ENCODE results near the gene PERP. TPM values are rescaled to one million over a fixed set of nuclear protein-coding genes. Genes with fewer than 3 reads are reported as not detected.

PERP gene
- total and polyA plus RNA-seq, 2 of the 4 experiments (the other 2 are of a cell fraction), result 7.7 to 21.4 TPM

- BruUV-seq (replicated peaks), result no TSS peak
Observed at GRCh38 chr6:138124096-138124495, 16.9 kb upstream of the PERP start.

More at GRCh38 chr6:138124096-138124495, 16.9 kb upstream of the PERP start:
- H3K27ac ChIP-seq (ENCODE audit: insufficient read depth, low read length), result no peak overlapping the region
- in situ Hi-C loops (cut with MboI; ENCODE audit: low sequenced_read_pairs) (loop anchor here (25.0 kb wide), 1 partner anchor 1238 kb away; the partner anchor contains the start of gene CITED2), dilution Hi-C loops (cut with HindIII; ENCODE audit: low sequenced_read_pairs, unreplicated experiment) (no loop called here), intact Hi-C loops (cut with micrococcal nuclease) (no loop called here)
- H2AK9ac ChIP-seq (replicated peaks; ENCODE audit: low read depth, low read length, poor library complexity), result no peak overlapping the region
- H3K4me3 ChIP-seq (ENCODE audit: insufficient read depth, low read depth, low read length), result no peak overlapping the region
- CTCF ChIA-PET, result no interaction called here
- H3K4ac ChIP-seq (ENCODE audit: low read depth, low read length), result no peak overlapping the region
- no peaks in the 10 kb centered on the region for H3K36me3 ChIP-seq (ENCODE audit: control insufficient read depth, insufficient read depth, low read length)
- no peak overlapping the region for H3K18ac ChIP-seq (ENCODE audit: low read depth, low read length)
- H2AK5ac ChIP-seq (ENCODE audit: low read depth, low read length), result no peak overlapping the region
- no peak overlapping the region for H4K91ac ChIP-seq (ENCODE audit: insufficient read depth, low read depth, low read length)
- no peak for ATAC-seq (ENCODE audit: low read depth)
- no peak overlapping the region for H3K23ac ChIP-seq (ENCODE audit: low read depth, low read length)
- H3K4me2 ChIP-seq (ENCODE audit: low read depth, low read length), result no peak overlapping the region
- POLR2A ChIA-PET (ENCODE audit: unreplicated experiment), result no interaction called here
- no peak overlapping the region for H3K9ac ChIP-seq (ENCODE audit: low read depth, low read length)
- no peak overlapping the region for H2BK15ac ChIP-seq (ENCODE audit: low read depth, low read length)
- no peaks in the 10 kb centered on the region for H4K20me1 ChIP-seq (ENCODE audit: insufficient read depth, low read length)
- H3K4me1 ChIP-seq (ENCODE audit: control insufficient read depth, insufficient read depth, low read length), result no peaks in the 10 kb centered on the region
- H2BK5ac ChIP-seq (ENCODE audit: low read depth, low read length, poor library complexity, severe bottlenecking), result no peak overlapping the region
- no peak overlapping the region for H2BK20ac ChIP-seq (ENCODE audit: low read depth, low read length)
- H3K79me1 ChIP-seq (ENCODE audit: low read depth in 1 of 2, low read length in 2 of 2), result no peaks in the 10 kb centered on the region
- no peak for TF ChIP-seq MAZ (IDR thresholded peaks at IDR 0.05; ENCODE audit: borderline replicate concordance, low read depth, low read length)
- TF ChIP-seq MAFK (IDR thresholded peaks at IDR 0.05; ENCODE audit: low read depth, low read length), result no peak
- TF ChIP-seq POLR2A (IDR thresholded peaks at IDR 0.05; ENCODE audit: low read depth, low read length), result no peak
- TF ChIP-seq, protein P1, sequence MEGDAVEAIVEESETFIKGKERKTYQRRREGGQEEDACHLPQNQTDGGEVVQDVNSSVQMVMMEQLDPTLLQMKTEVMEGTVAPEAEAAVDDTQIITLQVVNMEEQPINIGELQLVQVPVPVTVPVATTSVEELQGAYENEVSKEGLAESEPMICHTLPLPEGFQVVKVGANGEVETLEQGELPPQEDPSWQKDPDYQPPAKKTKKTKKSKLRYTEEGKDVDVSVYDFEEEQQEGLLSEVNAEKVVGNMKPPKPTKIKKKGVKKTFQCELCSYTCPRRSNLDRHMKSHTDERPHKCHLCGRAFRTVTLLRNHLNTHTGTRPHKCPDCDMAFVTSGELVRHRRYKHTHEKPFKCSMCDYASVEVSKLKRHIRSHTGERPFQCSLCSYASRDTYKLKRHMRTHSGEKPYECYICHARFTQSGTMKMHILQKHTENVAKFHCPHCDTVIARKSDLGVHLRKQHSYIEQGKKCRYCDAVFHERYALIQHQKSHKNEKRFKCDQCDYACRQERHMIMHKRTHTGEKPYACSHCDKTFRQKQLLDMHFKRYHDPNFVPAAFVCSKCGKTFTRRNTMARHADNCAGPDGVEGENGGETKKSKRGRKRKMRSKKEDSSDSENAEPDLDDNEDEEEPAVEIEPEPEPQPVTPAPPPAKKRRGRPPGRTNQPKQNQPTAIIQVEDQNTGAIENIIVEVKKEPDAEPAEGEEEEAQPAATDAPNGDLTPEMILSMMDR (conservative IDR thresholded peaks at IDR 0.05; ENCODE audit: low read depth, low read length), result no peak
- no peak for TF ChIP-seq FOS (IDR thresholded peaks at IDR 0.05; ENCODE audit: low read depth, low read length)
- no peak for TF ChIP-seq NFE2L2 (IDR thresholded peaks at IDR 0.05; ENCODE audit: low read depth, low read length)
- no peak for TF ChIP-seq SMC3 (IDR thresholded peaks at IDR 0.05; ENCODE audit: low read depth, low read length)
- no peak for TF ChIP-seq ELK1 (IDR thresholded peaks at IDR 0.05; ENCODE audit: borderline replicate concordance, low read depth, low read length)
- no peak for TF ChIP-seq RAD21 (IDR thresholded peaks at IDR 0.05; ENCODE audit: low read length)
- no peak for TF ChIP-seq CHD1 (IDR thresholded peaks at IDR 0.05; ENCODE audit: low read depth, low read length)
- TF ChIP-seq, protein P2, sequence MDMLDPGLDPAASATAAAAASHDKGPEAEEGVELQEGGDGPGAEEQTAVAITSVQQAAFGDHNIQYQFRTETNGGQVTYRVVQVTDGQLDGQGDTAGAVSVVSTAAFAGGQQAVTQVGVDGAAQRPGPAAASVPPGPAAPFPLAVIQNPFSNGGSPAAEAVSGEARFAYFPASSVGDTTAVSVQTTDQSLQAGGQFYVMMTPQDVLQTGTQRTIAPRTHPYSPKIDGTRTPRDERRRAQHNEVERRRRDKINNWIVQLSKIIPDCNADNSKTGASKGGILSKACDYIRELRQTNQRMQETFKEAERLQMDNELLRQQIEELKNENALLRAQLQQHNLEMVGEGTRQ (IDR thresholded peaks at IDR 0.05; ENCODE audit: low read depth, low read length), result no peak
- TF ChIP-seq BHLHE40 (IDR thresholded peaks at IDR 0.05; ENCODE audit: low read depth, low read length), result no peak
- TF ChIP-seq RCOR1 (IDR thresholded peaks at IDR 0.05; ENCODE audit: insufficient replicate concordance, low read length), result no peak
- TF ChIP-seq RFX5 (IDR thresholded peaks at IDR 0.05; ENCODE audit: low read depth, low read length), result no peak
- TF ChIP-seq MXI1 (IDR thresholded peaks at IDR 0.05; ENCODE audit: borderline replicate concordance, low read depth, low read length), result no peak
- TF ChIP-seq CEBPB (IDR thresholded peaks at IDR 0.05; ENCODE audit: low read depth, low read length), result no peak
- DNase-seq, result no peak
- no peaks in the 10 kb centered on the region for H3K9me3 ChIP-seq (ENCODE audit: control insufficient read depth, insufficient read depth, low read length)
- H3K9me1 ChIP-seq (ENCODE audit: insufficient read depth, low read length), result no peaks in the 10 kb centered on the region
- H2BK120ac ChIP-seq (ENCODE audit: low read depth, low read length), result no peak overlapping the region
- no peak overlapping the region for H2AFZ ChIP-seq (replicated peaks; ENCODE audit: low read length, poor library complexity)
- H4K8ac ChIP-seq (ENCODE audit: low read depth in 2 of 2, low read length in 2 of 2), result no peak overlapping the region
- H3K27me3 ChIP-seq (ENCODE audit: control insufficient read depth, insufficient read depth, low read length), result peaks cover 15% of the 10 kb centered on the region
- no peak overlapping the region for H4K5ac ChIP-seq (ENCODE audit: low read depth, low read length)
- H3K56ac ChIP-seq (ENCODE audit: extremely low read depth, insufficient read depth, low read length), result no peak overlapping the region
- WGBS, 2 experiments (ENCODE audit: extremely low coverage in 2 of 2, insufficient read length in 1 of 2), result no CpG with 5 or more reads among the region's 4 CpGs
- no peak overlapping the region for H3K14ac ChIP-seq (replicated peaks; ENCODE audit: low read depth, low read length)
